Left kidney (tissue), 2 donors: ENCODE data around the gene TARDBP. TPM values are rescaled to one million over a fixed set of nuclear protein-coding genes. Genes with fewer than 3 reads are reported as not detected.
A peak's percentile ranks its signal among the peaks of the same experiment; 100 is the strongest.
"Not testable (repeated sequence)": the region's sequence is repeated elsewhere in the genome, so short reads cannot be mapped to it uniquely, and the experiment has no call there.

ENCODE experiments used
- DNase-seq: peaks from one replicate; pipeline ENCODE4 v3.0.0-alpha.2; 2013
- polyA plus RNA-seq: library from polyadenylated mRNA; unstranded; fragments of 120-200 nt; gene quantifications from one replicate; pipeline ENCODE4 v1.2.1, GENCODE V29; 2013; ENCODE audit not compliant: insufficient read length

TARDBP gene
- polyA plus RNA-seq, 1 donor: 370 TPM

DNA sequence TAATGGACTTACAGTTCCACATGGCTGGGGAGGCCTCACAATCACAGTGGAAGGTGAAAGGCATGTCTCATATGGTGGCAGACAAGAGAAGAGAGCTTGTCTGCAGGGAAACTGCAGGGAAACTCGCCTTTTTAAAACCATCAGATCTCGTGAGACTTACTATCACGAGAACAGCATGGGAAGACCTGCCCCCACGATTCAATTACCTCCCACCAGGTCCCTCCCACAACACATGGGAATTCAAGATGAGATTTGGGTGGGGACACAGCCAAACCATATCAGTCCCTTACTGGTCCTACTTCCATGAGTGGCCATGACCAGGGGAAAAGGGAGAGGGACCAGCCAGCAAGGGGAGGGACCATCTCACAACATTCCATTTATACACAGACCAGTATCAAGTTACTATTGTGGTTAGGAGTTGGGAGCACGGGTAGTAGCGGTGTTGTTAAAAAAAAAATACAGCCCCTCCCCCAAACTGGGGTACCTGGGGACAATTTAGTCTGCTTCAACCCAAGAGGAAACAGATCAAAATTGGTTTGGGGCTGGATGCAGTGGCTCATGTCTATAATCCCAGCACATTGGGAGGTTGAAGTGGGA, 22.4 kb upstream of the TARDBP start:
- DNase-seq: not testable (repeated sequence)

- DNase-seq: no peak
These were observed 21.6 kb upstream of the TARDBP start for GRCh38 chr1:10990828-10991227.

GRCh38 chr1:10992004-10992403, 20.4 kb upstream of the TARDBP start:
- not testable (repeated sequence) for DNase-seq

- DNase-seq: no peak
These were observed 19.6 kb upstream of the TARDBP start for GRCh38 chr1:10992864-10993263.

- DNase-seq: no peak
These were observed 16.4 kb upstream of the TARDBP start for GRCh38 chr1:10996100-10996499.

GRCh38 chr1:11000526-11000925, 11.9 kb upstream of the TARDBP start:
- DNase-seq: no peak

GRCh38 chr1:11013160-11013531, 692 bp downstream of the TARDBP start:
- no peak for DNase-seq

- not testable (repeated sequence) for DNase-seq
These were observed 6.9 kb downstream of the TARDBP start for GRCh38 chr1:11019358-11019757.

GRCh38 chr1:11019971-11020370, 7.5 kb downstream of the TARDBP start:
- DNase-seq: no peak

DNA sequence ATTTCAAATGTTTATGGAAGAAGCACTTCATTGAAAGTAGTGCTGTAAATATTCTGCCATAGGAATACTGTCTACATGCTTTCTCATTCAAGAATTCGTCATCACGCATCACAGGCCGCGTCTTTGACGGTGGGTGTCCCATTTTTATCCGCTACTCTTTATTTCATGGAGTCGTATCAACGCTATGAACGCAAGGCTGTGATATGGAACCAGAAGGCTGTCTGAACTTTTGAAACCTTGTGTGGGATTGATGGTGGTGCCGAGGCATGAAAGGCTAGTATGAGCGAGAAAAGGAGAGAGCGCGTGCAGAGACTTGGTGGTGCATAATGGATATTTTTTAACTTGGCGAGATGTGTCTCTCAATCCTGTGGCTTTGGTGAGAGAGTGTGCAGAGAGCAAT, 10.7 kb downstream of the TARDBP start:
- no peak for DNase-seq

- no peak for DNase-seq
These were observed 11.9 kb downstream of the TARDBP start for GRCh38 chr1:11024154-11024873.

GRCh38 chr1:11024874-11025203, 12.4 kb downstream of the TARDBP start:
- DNase-seq: no peak

DNA sequence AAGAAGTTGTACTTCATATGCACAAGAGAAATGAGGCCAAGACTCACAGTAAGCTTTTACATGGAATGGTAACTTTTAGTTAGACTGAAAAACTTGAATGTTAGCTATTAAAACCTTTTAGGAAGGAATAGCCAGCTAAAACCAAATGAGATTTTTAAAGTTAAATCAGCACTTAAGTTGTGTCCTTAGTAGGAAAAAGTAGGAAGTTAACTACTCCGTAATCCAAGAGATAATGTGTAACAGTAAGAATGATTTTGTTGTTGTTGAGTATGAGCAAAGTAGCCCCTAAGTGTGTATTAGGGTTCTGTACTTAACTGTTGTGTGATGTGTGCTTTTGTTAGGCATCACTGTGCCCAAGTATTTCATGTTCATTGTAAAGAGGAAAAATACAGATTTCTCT, 13.2 kb downstream of the TARDBP start:
- DNase-seq: no peak

DNA sequence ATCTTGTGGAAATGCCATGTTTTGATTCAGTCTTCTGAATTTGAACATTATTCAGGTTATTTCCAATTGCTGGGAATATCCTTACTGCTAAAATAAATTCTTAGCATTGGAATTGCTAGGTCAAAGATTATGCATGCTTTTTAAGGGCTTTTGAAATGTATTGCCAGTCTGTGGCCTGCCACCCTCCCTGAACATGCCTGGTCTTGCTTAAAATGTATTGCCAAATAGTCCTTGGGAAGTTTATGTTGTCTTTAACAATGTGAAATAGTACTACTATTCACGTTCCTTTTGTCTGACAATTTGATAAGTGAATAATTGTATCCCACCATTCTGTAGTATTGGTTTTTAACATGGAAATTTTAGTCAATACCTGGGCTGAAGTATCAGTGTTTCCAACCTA, 13.6 kb downstream of the TARDBP start:
- no peak for DNase-seq

DNA sequence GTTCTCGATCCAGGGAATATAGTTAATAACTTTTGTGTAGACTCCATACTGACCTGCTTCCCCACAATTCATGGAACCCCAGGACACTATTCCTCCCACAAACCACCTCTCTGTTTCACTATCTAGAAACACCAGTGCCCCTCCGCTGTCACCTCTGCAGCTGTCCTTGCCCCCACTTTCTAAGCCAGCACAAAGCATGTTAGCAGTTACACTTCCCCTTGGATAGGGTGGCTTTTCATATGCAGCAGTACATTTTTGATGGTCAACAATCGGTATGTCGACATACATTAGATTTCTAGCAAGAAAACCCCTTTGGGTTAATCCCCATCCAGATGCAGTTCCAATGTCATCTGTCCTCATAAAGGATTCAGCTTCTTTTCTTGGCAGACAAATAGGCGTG, 14.4 kb downstream of the TARDBP start:
- no peak for DNase-seq

GRCh38 chr1:11027316-11027715, 14.9 kb downstream of the TARDBP start:
- no peak for DNase-seq

GRCh38 chr1:11028018-11028417, 15.6 kb downstream of the TARDBP start:
- DNase-seq: no peak

GRCh38 chr1:11030865-11031264, 18.4 kb downstream of the TARDBP start:
- DNase-seq: no peak

- no peak for DNase-seq
These were observed 19.3 kb downstream of the TARDBP start for GRCh38 chr1:11031624-11032262.

DNA sequence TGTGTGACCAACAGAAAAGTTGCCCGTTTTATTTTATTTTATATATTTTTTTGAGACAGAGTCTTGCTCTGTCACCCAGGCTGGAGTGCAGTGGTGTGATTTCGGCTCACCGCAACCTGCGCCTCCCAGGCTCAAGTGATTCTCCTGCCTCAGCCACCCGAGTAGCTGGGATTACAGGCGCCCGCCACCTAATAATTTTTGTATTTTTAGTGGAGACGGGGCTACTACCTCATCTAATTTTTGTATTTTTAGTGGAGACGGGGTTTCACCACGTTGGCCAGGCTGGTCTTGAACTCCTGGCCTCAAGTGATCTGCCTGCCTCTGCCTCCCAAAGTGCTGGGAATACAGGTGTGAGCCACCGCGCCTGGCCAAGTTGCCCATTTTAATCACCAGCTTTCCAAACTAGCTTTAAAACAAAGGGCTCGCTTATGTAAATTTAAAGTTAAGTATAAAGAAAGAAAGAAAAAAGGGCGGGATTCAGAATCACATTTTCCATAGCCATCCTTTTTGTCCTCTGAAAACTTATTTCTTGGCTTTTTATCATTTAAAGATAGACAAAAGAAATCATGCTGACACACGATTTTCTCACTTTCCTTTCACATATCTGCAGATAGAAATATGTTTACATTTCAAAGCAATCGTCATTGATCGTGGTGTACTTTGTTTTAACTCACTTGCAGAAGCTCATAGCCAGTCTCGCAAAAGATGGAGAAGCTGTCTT, 24.7 kb downstream of the TARDBP start:
- DNase-seq: not testable (repeated sequence)

- DNase-seq: peak; percentile 84
These were observed 25.3 kb downstream of the TARDBP start for GRCh38 chr1:11037740-11038182.

- no peak for DNase-seq
These were observed 27.1 kb downstream of the TARDBP start for GRCh38 chr1:11039351-11040104.
